ENCODE data around the gene SOX1. TPM values are rescaled to one million over a fixed set of nuclear protein-coding genes. Genes with fewer than 3 reads are reported as not detected.

The SOX1 gene
- not detected in 2 replicates for polyA plus RNA-seq (2014; cell fraction: cytosol; rRNA removed)
- polyA plus RNA-seq (2014; cell fraction: nucleus; rRNA removed), result not detected in 2 replicates

DNA sequence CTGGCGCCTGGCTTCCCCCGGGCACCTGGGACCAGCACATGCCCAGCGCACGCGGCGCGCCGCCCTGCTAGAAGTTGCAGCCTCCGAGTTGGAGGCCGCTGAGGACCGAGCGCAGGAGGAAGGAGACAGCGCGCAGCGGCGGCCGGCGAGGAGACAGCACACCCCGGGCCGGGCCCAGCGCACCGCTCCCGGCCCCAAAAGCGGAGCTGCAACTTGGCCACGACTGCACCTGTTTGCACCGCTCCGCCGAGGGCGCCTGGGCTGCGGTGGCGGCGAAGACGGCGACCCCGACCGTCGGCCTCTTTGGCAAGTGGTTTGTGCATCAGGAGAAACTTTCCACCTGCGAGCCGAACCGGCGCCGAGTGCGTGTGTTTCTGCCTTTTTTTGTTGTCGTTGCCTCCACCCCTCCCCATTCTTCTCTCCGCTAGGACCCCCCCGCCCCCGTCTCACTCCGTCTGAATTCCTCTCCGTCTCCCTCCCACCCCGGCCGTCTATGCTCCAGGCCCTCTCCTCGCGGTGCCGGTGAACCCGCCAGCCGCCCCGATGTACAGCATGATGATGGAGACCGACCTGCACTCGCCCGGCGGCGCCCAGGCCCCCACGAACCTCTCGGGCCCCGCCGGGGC is at the start of gene SOX1:
Gene SOX1 (plus strand): TSS at position 34 of the 626 bp plus-strand sequence. CDS start 510 bp downstream, at position 544.
- no peak for DNase-seq (ENCODE audit: low spot score)

DNA sequence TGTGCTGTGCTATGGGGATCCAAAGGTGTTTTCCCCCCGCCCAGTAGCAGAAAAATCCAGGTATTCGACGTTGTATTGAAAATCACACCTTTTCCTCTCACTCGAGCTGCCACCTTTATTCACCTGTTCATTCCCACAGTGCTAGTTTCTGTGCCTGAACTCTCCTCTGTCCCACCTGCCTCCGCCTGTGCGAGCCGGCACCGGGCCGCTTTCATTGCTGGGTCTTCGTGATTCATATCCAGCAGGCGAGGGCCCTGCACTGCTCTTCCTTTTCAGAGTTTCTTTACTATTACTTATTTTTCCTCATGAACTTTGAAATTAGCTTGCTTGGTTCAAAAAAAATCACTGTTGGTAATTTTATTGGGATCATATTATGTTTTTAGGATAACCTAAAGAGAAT is 42.4 kb upstream of the SOX1 start:
- no peak for DNase-seq (ENCODE audit: low spot score)

DNA sequence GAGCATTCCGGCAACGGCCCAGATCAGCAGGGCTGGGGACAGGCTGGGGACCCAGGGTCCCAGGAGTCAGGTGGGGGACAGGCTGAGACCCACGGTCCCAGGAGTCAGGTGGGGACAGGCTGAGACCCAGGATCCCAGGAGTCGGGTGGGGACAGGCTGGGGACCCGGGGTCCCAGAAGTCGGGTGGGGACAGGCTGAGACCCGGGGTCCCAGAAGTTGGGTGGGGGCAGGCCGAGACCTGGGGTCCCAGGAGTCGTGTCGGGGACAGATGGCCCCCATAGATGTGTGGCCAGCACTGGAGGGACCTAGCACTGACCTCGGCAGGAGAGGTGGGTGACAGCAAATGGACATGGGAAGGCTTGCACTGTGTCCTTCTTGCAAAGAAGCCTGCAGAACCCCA is 39.7 kb upstream of the SOX1 start:
- DNase-seq (ENCODE audit: low spot score), result no peak

DNA sequence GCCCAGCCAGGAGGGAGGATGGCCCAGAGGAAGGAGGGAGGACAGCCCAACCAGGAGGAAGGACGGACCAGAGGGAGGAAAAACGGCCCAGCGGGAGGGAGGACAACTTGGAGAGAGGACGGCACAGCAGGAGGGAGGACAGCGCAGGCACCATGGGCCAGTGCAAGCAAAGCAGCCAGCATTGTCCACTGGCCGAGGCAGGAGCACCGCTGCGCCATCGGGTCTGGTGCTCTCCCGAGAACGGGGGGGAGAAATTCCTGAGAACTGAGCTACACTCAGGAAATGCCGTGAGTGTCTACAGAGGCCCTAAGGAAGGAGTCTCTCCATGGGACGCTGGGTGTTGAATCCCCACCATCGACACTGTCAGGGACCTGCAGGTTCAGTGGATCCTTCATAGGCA is 38.5 kb upstream of the SOX1 start:
- DNase-seq (ENCODE audit: low spot score), result no peak

DNA sequence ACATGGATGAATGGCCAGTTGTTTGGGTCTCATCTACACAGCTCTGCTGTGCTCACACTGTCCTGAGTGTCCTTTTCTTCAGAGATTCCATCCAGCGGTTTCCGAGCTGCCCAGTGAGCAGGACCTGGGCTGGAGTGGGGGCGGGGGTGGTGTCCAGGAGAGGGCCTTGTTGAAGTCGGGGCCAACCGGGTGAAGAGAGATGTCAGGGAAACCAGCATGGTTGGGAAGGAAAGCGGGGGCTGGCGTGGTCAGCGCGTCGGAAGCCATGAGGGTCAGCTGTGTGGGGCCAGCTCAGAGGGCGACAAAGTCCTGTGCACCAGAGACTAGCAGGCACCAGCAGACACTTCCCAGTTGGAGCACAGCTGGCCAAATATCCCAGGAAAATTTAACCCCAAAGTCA is 37.8 kb upstream of the SOX1 start:
- no peak for DNase-seq (ENCODE audit: low spot score)

DNA sequence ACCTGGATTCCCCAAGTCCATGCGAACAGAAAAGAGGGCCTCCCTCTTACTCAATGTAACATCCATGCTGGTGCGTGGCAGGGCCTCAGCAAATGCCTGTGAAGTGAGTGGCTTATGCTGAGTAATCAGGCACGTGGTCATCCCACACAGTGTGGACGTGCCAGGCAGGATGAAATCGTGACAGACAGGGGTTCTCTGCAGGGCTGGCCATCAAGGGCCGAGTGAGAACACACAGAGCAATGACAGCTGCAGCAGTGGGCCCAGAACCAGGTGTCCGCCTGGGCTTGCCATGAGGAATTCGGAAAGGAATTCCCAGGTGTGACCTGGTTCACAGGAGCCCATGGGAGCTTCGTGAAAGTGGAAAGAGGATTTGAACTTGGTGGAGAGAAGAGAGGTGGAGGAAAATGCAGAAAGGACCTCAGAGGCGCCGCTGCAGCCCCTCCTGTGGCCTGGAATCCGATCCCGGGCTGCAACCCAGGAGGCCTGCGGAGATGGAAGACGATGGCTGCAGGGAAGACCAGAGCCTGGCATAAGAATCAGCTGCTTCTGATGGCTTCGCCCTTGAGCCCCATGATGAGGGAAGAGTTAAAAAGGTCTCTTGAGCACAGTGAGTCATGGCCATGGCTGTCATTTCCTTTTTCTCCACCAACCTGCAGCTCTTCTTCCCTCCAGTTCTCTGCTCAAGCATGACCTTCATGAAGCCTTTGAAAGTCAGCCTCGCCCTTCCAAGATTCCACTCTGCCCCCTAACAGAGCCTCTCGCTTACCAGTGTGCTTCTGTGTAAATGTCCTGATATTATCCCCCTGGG is 34.6 kb upstream of the SOX1 start:
- DNase-seq (ENCODE audit: low spot score), result no peak

DNA sequence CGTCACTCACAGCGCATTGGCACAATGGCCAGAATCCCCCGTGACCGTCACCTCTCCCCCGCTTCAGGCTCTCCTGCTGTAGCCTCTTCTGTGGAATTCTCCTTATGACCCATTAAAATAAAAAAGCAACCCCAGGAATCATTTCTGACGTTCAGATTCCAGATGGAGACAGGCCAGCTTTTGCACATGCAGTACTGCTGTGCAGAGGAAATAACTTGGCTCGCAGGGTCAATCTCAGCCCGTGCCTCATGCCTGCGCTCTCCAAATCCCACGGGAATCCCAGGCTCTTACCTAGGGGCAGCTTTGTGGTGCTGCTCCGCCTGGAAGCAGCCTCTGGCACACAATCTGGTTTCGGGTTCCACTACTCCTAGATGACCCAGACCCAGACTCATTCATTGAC is 32.7 kb upstream of the SOX1 start:
- no peak for DNase-seq (ENCODE audit: low spot score)

DNA sequence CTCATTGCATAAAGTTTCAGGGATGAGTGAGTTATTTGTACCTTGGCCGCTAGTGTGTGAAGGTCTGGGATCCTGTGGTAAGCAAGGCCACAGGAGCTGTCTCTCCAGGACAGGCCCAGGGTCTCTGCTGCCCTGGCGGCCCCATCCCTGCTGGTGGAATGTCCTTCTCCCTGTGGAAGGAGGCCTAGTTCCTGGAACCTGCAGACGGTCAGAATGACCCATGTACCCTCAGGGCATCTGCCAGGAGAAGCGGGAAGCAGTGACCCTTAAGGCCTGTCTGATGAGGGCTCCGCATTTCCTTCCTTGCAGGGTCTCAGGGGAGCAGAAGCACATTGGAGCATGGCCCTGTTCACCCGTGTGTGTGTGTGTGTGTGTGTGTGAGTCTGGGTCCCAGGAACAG is 32.1 kb upstream of the SOX1 start:
- no peak for DNase-seq (ENCODE audit: low spot score)

DNA sequence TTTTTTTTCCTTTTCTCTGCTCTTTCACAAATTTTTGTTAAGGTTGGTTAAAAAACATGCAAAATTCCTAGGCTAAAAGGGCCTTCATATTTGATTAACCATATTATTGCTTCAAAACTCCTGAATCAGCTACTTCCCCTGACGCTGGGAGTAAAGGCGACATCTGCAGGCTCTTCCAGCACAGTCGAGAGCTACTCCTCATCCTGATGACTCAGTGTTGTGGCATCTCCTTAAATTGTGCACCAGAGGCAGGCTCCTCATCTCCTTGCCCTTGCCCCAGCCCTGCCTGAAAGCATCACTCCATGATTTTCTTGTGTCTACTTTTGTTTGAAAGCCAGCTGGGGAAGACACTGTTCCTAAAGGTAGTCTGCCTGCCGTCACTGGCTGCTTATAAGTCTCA is 24.5 kb upstream of the SOX1 start:
- DNase-seq (ENCODE audit: low spot score), result no peak

DNA sequence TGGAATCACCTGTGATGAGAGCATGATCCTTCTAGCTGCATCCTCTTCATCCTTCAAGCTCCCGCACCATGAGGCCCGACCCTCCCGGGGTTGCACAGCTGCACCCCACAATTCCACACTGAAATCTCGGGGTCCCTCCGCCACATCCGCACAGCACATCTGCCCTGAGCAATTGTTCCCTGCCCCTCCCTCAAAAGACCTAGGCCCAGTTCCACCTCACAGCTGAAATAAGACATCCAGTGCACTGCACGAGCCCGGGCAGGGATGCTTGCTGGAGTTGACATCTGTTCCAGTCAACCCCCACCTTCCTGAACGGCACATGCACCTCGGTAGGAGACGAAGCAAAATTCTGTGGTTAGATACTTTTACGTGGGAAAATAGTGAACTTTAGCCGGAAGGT is 14.7 kb upstream of the SOX1 start:
- DNase-seq (ENCODE audit: low spot score), result no peak

DNA sequence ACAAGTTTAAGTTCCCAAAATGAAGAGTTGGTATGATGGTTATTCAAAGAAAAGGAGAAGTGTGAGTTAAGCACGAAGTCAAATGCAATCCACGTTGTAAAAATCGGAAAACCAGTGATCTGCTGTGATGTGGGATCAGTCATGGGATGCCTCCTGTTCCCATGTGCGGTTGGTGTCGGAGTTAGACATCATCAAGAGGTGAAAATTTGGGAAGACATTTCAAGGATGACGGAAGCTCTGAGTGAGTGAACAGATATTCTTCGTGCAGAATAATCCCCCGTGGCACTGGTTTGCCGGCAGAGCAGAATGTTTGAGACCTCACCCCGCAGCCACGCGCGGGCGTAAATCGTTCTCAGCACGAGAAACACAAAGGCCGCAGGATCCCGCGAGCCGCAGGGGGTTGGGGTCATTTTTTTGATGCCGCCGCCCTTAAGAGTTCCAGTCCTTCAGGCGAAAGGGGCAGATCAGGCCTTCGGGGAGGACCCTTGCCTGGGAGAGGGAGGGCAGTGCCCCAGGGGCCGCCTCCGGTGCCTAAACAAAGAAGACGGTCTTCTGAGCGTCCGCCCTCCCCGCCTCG is 13.7 kb upstream of the SOX1 start:
- no peak for DNase-seq (ENCODE audit: low spot score)

DNA sequence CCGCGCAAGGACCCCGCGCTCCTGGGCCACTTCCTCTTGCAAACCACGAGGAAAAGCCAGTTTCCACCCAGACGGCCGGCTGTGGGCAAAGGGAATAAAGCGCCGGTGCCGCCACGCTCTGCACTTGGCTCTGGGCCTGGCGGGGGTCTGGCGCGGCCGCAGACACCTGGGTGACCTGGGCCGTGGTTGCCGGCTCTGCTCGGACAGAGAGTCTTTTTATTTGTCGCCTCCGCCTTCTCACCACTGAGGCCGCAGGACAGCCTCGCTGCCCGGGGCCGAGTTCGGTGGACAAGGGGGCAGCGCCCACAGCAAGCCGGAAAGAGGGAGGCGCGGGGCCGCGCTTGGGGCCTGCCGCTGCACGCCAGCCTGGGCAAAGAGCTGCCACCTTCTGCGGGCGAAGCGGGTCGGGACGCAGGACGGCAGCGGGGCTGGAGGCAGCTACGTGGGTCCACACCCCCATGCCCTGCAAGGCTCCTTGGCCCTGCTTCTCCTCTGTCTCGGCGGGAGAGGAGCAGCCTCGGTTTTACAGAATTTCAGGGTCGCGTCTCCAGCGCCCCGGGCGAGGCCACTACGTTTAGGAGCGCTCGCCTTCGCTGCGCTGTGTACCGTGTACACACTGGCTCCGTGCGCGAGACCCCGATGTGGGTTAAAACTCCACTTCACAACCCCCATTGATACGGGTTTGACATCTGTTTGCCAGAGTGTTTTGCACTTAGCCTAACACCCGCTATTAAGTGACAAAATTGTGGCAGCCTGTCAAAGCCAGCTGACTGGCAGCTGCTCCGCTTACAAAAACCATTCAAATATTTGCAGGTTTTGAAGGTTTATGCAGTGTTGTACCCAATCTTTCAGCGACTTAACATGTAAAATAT is 13.0 kb upstream of the SOX1 start:
- DNase-seq (ENCODE audit: low spot score), result no peak

DNA sequence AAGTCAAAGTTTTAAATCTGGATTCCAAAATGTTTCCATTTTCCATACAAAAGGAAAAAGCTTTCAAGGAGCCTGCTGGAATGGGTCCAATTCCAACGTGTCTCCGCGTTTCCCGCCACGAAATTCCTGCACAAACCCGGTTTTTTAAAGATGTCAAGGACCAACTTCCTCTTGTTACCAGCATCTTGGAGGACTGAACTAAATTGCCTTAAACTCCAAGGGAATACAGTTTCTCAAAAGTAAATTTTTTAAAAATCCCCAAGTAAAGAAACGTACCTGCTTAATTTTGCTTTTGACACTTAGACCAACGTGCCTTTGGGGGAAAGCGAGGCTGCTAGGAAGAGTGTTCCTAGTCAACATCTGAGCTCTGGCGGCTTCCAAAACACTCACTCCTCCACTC is 12.3 kb upstream of the SOX1 start:
- DNase-seq (ENCODE audit: low spot score), result no peak

DNA sequence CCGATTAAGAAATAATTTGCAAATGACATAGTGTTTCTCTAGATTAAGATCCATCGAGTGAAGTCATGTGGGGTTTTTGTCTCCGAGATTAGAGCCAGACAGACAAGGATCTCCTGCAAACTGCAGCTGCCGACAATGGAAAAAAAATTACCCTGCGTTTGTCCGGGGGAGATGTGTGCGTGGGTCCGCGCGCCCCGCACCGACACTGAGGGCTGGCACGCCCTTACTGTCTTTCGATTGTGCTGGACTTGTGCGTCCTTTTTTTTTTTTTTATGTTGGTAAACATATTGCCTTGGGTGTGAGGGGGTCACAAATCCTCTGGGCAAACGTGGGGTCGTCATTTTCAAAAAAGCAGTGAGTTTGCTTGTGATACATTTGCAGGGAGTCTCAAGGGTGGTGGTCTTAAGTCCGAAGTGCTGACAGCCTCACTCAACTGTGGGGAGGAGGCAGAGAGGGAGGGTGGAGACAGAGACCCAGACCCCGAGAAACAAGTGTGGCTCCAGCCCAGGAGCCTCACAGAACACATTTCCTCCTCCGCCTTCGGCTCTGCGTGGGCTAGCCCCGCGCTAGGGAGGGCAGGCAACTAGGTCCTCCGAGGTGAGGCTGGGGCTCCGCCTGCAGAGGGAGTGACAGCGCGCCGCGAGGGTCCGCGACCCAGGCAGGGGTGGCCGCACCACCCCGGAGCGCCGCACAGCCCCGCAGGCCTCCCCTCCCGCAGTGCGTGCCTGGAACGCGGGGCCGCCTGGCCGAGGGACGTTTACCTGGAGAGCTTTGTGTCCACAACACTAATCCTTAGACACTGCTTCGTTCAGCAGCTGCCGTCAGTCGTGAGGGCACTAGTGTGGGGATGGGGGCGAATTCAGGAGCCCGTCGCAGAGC is 11.7 kb upstream of the SOX1 start:
- no peak for DNase-seq (ENCODE audit: low spot score)

DNA sequence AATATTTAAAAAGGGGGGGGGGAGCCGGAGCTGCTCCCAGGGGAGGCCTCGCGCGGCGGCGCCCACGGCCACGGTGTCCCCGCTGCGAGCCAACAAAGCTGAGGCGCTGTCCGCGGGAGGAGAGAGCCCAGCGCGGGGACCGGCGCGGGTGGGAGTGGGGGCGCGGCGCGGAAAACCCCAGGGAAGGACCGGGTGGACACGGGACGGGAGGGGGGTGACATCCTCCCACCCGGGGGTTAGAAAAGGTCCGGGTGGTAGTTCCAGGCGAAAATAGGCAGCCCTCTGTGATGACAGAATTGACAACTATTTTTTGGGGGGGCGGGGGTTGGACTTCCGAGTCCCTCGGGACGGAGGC is 11.1 kb upstream of the SOX1 start:
- DNase-seq (ENCODE audit: low spot score), result no peak

DNA sequence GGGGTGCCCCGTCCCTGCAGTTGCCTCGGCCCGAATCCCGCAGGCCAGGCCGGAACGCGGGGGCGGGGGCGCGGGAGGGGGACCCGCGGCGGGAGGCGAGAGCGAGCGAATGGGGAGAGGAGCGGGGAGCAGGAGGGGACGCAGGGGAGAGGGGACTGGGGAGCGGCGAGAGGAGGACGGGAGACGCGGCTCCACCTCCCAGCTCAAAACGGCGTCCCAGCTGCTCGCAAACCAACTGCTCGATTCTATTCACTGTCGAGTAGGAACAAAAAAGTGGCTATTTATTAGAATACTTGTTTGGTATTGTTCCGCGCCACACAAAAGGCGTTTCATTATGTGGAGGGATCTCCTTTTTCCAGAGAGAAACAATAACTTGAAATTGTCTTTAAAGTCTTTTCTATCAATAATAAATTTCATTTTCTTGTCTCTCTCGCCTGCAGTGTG is 10.6 kb upstream of the SOX1 start:
- no peak for DNase-seq (ENCODE audit: low spot score)

DNA sequence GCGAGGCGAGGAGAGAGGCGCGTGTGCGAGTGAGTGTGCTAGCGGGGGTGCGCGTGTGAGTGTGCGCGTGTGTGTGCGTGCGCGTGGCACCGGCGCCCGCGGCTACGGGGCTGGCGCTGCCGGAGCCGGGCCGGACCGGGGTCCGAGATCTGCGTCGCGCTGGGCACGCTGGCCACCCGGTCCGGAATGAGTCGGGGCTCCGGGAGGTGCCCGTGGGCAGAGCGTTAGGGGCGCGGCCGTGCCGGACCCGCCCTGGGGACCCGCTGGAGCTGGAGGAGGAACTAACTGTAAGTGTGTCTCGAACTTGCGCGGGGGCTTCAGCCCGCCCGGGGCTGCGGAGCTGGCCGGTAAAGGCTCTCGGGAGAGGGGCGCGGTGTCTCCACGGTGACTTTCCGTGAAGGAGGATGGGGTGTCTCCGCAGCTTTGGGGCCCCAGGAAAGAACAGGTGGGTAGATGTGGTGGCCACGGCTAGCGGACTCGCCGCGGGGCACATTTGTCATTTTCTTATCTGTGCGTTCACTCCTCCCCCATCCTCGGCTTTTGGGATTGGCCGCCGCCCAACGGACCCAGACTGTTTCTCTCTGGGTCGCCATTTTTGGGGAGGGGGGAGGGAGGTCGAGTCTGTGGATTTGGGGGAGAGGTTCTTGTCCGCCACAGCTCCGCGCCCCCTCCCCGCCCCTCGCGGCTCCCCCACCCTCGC is 10.1 kb upstream of the SOX1 start:
- no peak for DNase-seq (ENCODE audit: low spot score)

DNA sequence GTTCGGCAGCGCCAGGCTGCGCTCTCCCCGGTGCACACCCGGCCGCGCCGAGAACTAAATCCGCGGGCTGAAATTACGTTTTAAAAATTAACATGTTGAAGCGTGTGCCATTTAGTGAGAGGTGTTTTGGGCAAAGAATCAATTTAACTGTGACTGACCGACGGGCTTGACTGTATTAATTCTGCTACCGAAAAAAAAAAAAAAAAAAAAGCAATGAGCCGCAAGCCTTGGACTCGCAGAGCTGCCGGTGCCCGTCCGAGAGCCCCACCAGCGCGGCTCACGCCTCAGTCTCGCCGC is 9.6 kb upstream of the SOX1 start:
- DNase-seq (ENCODE audit: low spot score), result no peak

DNA sequence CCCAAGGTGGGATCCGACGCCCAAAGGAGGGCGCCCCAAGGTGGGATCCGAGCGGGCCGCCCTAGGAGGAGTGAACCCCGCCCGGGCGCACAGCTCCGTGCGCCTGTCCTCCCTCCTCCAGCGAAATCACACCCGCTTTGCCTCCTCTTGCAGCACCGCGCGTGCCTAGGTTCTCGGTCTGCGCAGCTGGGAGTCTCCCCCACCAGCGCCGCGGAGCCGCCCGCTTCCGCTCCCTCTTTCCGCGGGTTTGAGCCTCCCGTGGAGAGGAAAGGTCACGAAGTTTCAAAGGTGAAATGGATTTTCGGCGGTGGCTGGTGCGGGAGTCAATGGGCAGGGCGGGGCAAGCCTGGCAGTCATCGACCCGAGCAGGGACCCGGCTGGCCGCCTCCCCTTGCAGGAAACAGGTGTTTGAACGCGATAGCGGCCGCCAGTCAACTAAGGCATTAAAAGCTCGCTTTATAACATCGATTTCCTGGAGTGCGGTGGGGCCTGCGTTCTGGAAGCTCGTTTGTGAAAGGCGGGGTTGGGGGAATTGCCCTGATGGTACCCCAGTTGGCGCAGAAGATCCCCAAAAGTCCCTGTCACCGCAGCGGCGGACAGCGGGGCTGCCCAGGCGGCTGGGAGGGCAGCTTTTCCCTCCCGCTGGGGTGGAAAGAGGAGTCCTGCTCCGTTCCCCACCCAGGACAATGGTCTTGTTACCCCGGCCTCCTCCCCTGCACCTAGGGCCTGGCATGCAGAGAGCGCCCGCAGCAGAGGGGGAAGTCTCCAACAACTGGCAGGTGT is 9.0 kb upstream of the SOX1 start:
- DNase-seq (ENCODE audit: low spot score), result no peak

DNA sequence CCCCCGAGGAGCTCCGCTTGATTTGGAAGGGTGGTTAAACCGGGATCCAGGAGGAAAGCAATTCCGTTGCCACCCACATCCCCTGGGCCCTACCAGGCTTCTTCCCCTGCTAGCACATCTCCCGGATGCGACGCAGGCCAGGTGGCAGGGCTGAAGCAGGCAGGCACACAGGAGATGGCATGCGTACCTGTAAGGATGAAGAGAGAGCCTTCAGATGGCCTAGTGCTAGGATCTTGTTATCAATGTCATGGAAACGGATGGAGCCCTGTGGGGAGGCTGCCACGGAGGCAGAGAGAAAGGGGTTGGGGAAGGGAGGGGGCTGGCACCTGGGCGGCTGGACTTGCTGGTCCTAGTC is 8.5 kb upstream of the SOX1 start:
- DNase-seq (ENCODE audit: low spot score), result no peak
